Smooth muscle cell (in vitro differentiated cells): ENCODE data around the gene SLC25A48. TPM values are rescaled to one million over a fixed set of nuclear protein-coding genes. Genes with fewer than 3 reads are reported as not detected.

Experiments used
- DNase-seq: peaks from one replicate; lab custom pipeline; 2025; ENCODE audit not compliant: unreplicated experiment; lab: John Stamatoyannopoulos, UW
- H2AFZ ChIP-seq: fragments of 200-600 bp; sonication (generic); 2 replicates; pipeline ENCODE4 v1.6.0; 2016; ENCODE audit warnings: antibody characterized with exemption, low read depth, mild to moderate bottlenecking
- H3F3A ChIP-seq: fragments of 200-600 bp; sonication (generic); 2 replicates; pipeline ENCODE4 v1.6.0; 2017; ENCODE audit warnings: antibody characterized with exemption, low read depth
- H3K27ac ChIP-seq: fragments of 200-600 bp; sonication (generic); 2 replicates; pipeline ENCODE4 v1.5.1; 2016; ENCODE audit warnings: low read depth, mild to moderate bottlenecking
- H3K27me3 ChIP-seq: fragments of 200-600 bp; sonication (generic); 2 replicates; pipeline ENCODE4 v1.6.1; 2016; ENCODE audit warnings: low read depth, mild to moderate bottlenecking
- H3K36me3 ChIP-seq: fragments of 200-600 bp; sonication (generic); 2 replicates; pipeline ENCODE4 v1.5.1; 2016; ENCODE audit warnings: low read depth
- H3K4me1 ChIP-seq: fragments of 200-600 bp; sonication (generic); 2 replicates; pipeline ENCODE4 v1.5.1; 2016; ENCODE audit warnings: low read depth
- H3K4me2 ChIP-seq: fragments of 200-600 bp; sonication (generic); 2 replicates; pipeline ENCODE4 v1.6.0; 2016; ENCODE audit warnings: mild to moderate bottlenecking
- H3K4me3 ChIP-seq: fragments of 200-600 bp; sonication (generic); 2 replicates; pipeline ENCODE4 v1.5.1; 2016; ENCODE audit warnings: mild to moderate bottlenecking
- H3K79me2 ChIP-seq: fragments of 200-600 bp; sonication (generic); 2 replicates; pipeline ENCODE4 v1.6.0; 2016; ENCODE audit warnings: low read depth, mild to moderate bottlenecking
- H3K9ac ChIP-seq: fragments of 200-600 bp; sonication (generic); 2 replicates; pipeline ENCODE4 v1.6.0; 2016; ENCODE audit warnings: low read depth
- H3K9me3 ChIP-seq: fragments of 200-600 bp; sonication (generic); replicated peaks from 2 replicates; pipeline ENCODE4 v1.5.1; 2016; ENCODE audit warnings: low read depth
- H4K20me1 ChIP-seq: fragments of 200-600 bp; sonication (generic); 2 replicates; pipeline ENCODE4 v1.6.0; 2016; ENCODE audit warnings: low read depth
- CTCF ChIP-seq: fragments of 200-600 bp; sonication (generic); IDR thresholded peaks from 2 replicates; pipeline ENCODE4 v1.5.1; 2017; ENCODE audit warnings: borderline replicate concordance, mild to moderate bottlenecking, antibody characterized with exemption; ENCODE audit not compliant: insufficient read depth, poor library complexity, severe bottlenecking
- WGBS: methylation state at CpG from one replicate; pipeline ENCODE4 v1.1.7; 2016; ENCODE audit warnings: low lambda C conversion rate; 5-methylcytosine and 5-hydroxymethylcytosine counted together
- polyA plus RNA-seq: library from polyadenylated mRNA; unstranded; fragments of >200 nt; fragmentation: Nextera tagmentation; extraction: Ambion mirVana; gene quantifications from 2 replicates; pipeline ENCODE4 v1.2.1, GENCODE V29; 2016
- total RNA-seq: library from RNA; depleted of rRNA; stranded (reverse); fragments of >200 nt; gene quantifications from 2 replicates; pipeline ENCODE4 v1.2.3, GENCODE V29; 2014

SLC25A48 gene
- total and polyA plus RNA-seq, 2 experiments from 2014 or later = 0.85 to 4.0 TPM

- peaks cover 22% of the 10 kb centered on the region for H3K27me3 ChIP-seq
- H3K4me2 ChIP-seq = no peak overlapping the region
- H3K36me3 ChIP-seq = no peaks in the 10 kb centered on the region
- no peaks in the 10 kb centered on the region for H3F3A ChIP-seq
- no peak overlapping the region for H2AFZ ChIP-seq
- H3K9ac ChIP-seq = no peak overlapping the region
- no peak for TF ChIP-seq CTCF
- no peak for DNase-seq
- no peaks in the 10 kb centered on the region for H3K79me2 ChIP-seq
- H3K27ac ChIP-seq = no peak overlapping the region
- H4K20me1 ChIP-seq = no peaks in the 10 kb centered on the region
- no peak overlapping the region for H3K4me3 ChIP-seq
- 77% methylated on average over 3 of the region's 3 CpGs for WGBS
- no peaks in the 10 kb centered on the region for H3K9me3 ChIP-seq
- H3K4me1 ChIP-seq = no peaks in the 10 kb centered on the region
These were observed 30.3 kb downstream of the SLC25A48 start for GRCh38 chr5:135864503-135865435.

- Histone ChIP-seq H3K9me3 (no peaks in the 10 kb centered on the region), H3K4me3 (no peak overlapping the region), H3K27ac (no peak overlapping the region), H4K20me1 (no peaks in the 10 kb centered on the region), H3K36me3 (no peaks in the 10 kb centered on the region), H3F3A (no peaks in the 10 kb centered on the region), H3K9ac (no peak overlapping the region), H3K79me2 (no peaks in the 10 kb centered on the region), H3K4me1 (no peaks in the 10 kb centered on the region), H2AFZ (no peak overlapping the region), H3K4me2 (no peak overlapping the region), H3K27me3 (peaks cover 25% of the 10 kb centered on the region)
- WGBS = 89% methylated on average over 2 of the region's 2 CpGs
- no peak for TF ChIP-seq CTCF
- no peak for DNase-seq
These were observed 31.6 kb downstream of the SLC25A48 start for GRCh38 chr5:135866016-135866415.

- Histone ChIP-seq H3F3A (no peaks in the 10 kb centered on the region), H3K4me2 (no peak overlapping the region), H3K36me3 (no peaks in the 10 kb centered on the region), H3K4me3 (no peak overlapping the region), H4K20me1 (no peaks in the 10 kb centered on the region), H3K4me1 (no peaks in the 10 kb centered on the region), H3K27me3 (peaks cover 21% of the 10 kb centered on the region), H2AFZ (no peak overlapping the region), H3K79me2 (no peaks in the 10 kb centered on the region), H3K9me3 (no peaks in the 10 kb centered on the region), H3K27ac (no peak overlapping the region), H3K9ac (no peak overlapping the region)
- TF ChIP-seq CTCF = no peak
- no peak for DNase-seq
These were observed 33.1 kb downstream of the SLC25A48 start for GRCh38 chr5:135867599-135867998.

- H3K4me3 ChIP-seq = no peak overlapping the region
- H3K79me2 ChIP-seq = no peaks in the 10 kb centered on the region
- no peak for DNase-seq
- no peak overlapping the region for H3K27ac ChIP-seq
- H3K9me3 ChIP-seq = no peaks in the 10 kb centered on the region
- H3F3A ChIP-seq = no peaks in the 10 kb centered on the region
- H3K36me3 ChIP-seq = no peaks in the 10 kb centered on the region
- no peaks in the 10 kb centered on the region for H3K4me1 ChIP-seq
- no peak overlapping the region for H3K4me2 ChIP-seq
- H3K27me3 ChIP-seq = peaks cover 16% of the 10 kb centered on the region
- H2AFZ ChIP-seq = no peak overlapping the region
- 77% methylated on average over 2 of the region's 2 CpGs for WGBS
- no peaks in the 10 kb centered on the region for H4K20me1 ChIP-seq
- no peak for TF ChIP-seq CTCF
- no peak overlapping the region for H3K9ac ChIP-seq
These were observed 34.2 kb downstream of the SLC25A48 start for GRCh38 chr5:135868681-135869080.
